ENCODE measurements around the gene PROX1. TPM values are rescaled to one million over a fixed set of nuclear protein-coding genes. Genes with fewer than 3 reads are reported as not detected.

Gene PROX1
- total and polyA plus RNA-seq, 2 donors (not counting 1 experiment from before 2014, with no cell fraction given), result 0.02 to 0.17 TPM

DNA sequence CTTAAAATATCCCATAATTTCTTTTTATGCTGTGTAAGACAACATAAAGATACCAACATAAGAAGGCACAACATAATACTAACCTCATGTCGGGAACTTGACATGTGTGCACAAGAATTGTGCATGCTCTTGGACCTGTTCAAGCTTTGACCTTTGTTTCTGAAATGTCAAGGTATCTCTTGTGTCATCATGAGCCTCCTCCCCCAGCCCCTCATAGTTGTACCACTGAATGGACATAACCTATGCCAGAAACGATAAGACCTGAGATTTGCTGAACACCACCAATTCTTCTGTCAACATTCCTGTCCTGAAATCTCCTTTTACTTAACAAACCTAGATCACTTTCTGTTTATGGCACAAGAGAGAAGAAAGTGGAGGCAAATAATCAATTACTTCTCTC, 29.4 kb upstream of the PROX1 start:
- Histone ChIP-seq H3K36me3 (ENCODE audit: control insufficient read depth, insufficient read depth, low read length) (no peaks in the 10 kb centered on the region), H3K4me1 (ENCODE audit: control insufficient read depth, extremely low read depth, insufficient read depth, low read length) (no peaks in the 10 kb centered on the region), H3K4me2 (ENCODE audit: extremely low read depth, insufficient read depth, low read length) (no peak overlapping the region), H3K9me3 (ENCODE audit: control insufficient read depth, insufficient read depth, low read depth, low read length) (no peaks in the 10 kb centered on the region), H4K20me1 (ENCODE audit: control insufficient read depth, extremely low read depth, insufficient read depth, low read length) (no peaks in the 10 kb centered on the region), H3K4me3 (replicated peaks in 1 of 4; ENCODE audit: control extremely low read depth in 1 of 4, insufficient read depth in 1 of 4, low read depth in 3 of 4, low read length in 4 of 4) (no peak overlapping the region), H3K9ac (ENCODE audit: insufficient read depth, low read length) (no peak overlapping the region), H3K27ac (ENCODE audit: insufficient read depth, low read length) (no peak overlapping the region), H2AFZ (ENCODE audit: low read length) (no peak overlapping the region), H3K79me2 (ENCODE audit: control insufficient read depth, insufficient read depth, low read length) (no peaks in the 10 kb centered on the region), H3K27me3 (ENCODE audit: control insufficient read depth, insufficient read depth, low read length) (no peaks in the 10 kb centered on the region)
- DNase-seq (ENCODE audit: low read depth in 2 of 2), result no peak
- TF ChIP-seq, protein P1, sequence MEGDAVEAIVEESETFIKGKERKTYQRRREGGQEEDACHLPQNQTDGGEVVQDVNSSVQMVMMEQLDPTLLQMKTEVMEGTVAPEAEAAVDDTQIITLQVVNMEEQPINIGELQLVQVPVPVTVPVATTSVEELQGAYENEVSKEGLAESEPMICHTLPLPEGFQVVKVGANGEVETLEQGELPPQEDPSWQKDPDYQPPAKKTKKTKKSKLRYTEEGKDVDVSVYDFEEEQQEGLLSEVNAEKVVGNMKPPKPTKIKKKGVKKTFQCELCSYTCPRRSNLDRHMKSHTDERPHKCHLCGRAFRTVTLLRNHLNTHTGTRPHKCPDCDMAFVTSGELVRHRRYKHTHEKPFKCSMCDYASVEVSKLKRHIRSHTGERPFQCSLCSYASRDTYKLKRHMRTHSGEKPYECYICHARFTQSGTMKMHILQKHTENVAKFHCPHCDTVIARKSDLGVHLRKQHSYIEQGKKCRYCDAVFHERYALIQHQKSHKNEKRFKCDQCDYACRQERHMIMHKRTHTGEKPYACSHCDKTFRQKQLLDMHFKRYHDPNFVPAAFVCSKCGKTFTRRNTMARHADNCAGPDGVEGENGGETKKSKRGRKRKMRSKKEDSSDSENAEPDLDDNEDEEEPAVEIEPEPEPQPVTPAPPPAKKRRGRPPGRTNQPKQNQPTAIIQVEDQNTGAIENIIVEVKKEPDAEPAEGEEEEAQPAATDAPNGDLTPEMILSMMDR (conservative IDR thresholded peaks at IDR 0.05 in 1 of 2, IDR thresholded peaks at IDR 0.05 in 1 of 2; ENCODE audit: low read depth in 1 of 2, low read length in 2 of 2), result no peak
- TF ChIP-seq EZH2 (IDR thresholded peaks at IDR 0.05; ENCODE audit: low read length, missing control alignments), result no peak

DNA sequence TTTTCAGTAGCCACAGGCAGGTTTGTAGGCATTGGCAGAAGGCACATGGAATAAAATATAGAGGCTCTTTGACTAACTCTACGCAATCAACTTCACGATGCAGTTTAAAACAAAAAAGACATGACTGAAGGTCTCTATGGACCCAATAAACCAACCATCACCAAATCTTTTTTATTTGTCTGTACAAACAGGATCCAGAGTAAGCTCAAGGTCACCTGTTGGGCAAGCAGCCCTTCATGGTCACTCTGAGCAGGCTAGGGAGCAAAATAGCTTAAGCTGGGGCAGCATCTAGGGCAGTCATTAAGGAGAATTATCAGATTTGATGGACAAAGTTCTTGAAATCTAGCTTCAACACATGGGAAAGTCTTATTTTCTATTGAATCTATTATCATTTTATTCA, 26.8 kb upstream of the PROX1 start:
- H3K79me2 ChIP-seq (ENCODE audit: control insufficient read depth, insufficient read depth, low read length), result no peaks in the 10 kb centered on the region
- H4K20me1 ChIP-seq (ENCODE audit: control insufficient read depth, extremely low read depth, insufficient read depth, low read length), result no peaks in the 10 kb centered on the region
- H2AFZ ChIP-seq (ENCODE audit: low read length), result no peak overlapping the region
- H3K4me3 ChIP-seq (replicated peaks in 1 of 4; ENCODE audit: control extremely low read depth in 1 of 4, insufficient read depth in 1 of 4, low read depth in 3 of 4, low read length in 4 of 4), result no peak overlapping the region
- no peak overlapping the region for H3K4me2 ChIP-seq (ENCODE audit: extremely low read depth, insufficient read depth, low read length)
- no peaks in the 10 kb centered on the region for H3K4me1 ChIP-seq (ENCODE audit: control insufficient read depth, extremely low read depth, insufficient read depth, low read length)
- no peak overlapping the region for H3K9ac ChIP-seq (ENCODE audit: insufficient read depth, low read length)
- no peak overlapping the region for H3K27ac ChIP-seq (ENCODE audit: insufficient read depth, low read length)
- DNase-seq (ENCODE audit: low read depth in 2 of 2), result no peak
- no peaks in the 10 kb centered on the region for H3K36me3 ChIP-seq (ENCODE audit: control insufficient read depth, insufficient read depth, low read length)
- TF ChIP-seq, protein P1 (conservative IDR thresholded peaks at IDR 0.05 in 1 of 2, IDR thresholded peaks at IDR 0.05 in 1 of 2; ENCODE audit: low read depth in 1 of 2, low read length in 2 of 2), result no peak
- TF ChIP-seq EZH2 (IDR thresholded peaks at IDR 0.05; ENCODE audit: low read length, missing control alignments), result no peak
- no peaks in the 10 kb centered on the region for H3K9me3 ChIP-seq (ENCODE audit: control insufficient read depth, insufficient read depth, low read depth, low read length)
- H3K27me3 ChIP-seq (ENCODE audit: control insufficient read depth, insufficient read depth, low read length), result no peaks in the 10 kb centered on the region

DNA sequence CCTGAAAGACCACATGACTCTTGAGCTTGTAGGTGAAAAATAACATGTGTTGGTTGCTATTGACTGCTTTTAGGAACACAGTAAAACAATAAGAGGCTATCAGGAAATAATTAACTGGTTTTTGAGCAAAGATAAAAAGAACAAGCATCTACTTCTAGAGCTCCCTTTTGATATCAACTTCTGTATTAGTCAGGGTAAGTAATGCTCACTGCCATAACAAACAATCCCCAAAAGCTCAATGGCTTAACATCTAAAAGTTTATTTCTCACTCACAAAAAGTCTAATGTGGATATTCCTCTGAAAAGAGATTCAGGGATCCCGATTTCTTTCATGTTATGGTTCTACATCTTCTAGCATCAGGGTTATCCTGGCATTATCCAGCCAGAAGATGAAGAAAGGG, 25.3 kb upstream of the PROX1 start:
- no peaks in the 10 kb centered on the region for H3K9me3 ChIP-seq (ENCODE audit: control insufficient read depth, insufficient read depth, low read depth, low read length)
- TF ChIP-seq EZH2 (IDR thresholded peaks at IDR 0.05; ENCODE audit: low read length, missing control alignments), result no peak
- TF ChIP-seq, protein P1 (conservative IDR thresholded peaks at IDR 0.05 in 1 of 2, IDR thresholded peaks at IDR 0.05 in 1 of 2; ENCODE audit: low read depth in 1 of 2, low read length in 2 of 2), result no peak
- H2AFZ ChIP-seq (ENCODE audit: low read length), result no peak overlapping the region
- H3K27ac ChIP-seq (ENCODE audit: insufficient read depth, low read length), result no peak overlapping the region
- DNase-seq (ENCODE audit: low read depth in 2 of 2), result no peak
- no peaks in the 10 kb centered on the region for H3K36me3 ChIP-seq (ENCODE audit: control insufficient read depth, insufficient read depth, low read length)
- no peaks in the 10 kb centered on the region for H3K4me1 ChIP-seq (ENCODE audit: control insufficient read depth, extremely low read depth, insufficient read depth, low read length)
- no peaks in the 10 kb centered on the region for H4K20me1 ChIP-seq (ENCODE audit: control insufficient read depth, extremely low read depth, insufficient read depth, low read length)
- no peaks in the 10 kb centered on the region for H3K79me2 ChIP-seq (ENCODE audit: control insufficient read depth, insufficient read depth, low read length)
- H3K4me3 ChIP-seq (replicated peaks in 1 of 4; ENCODE audit: control extremely low read depth in 1 of 4, insufficient read depth in 1 of 4, low read depth in 3 of 4, low read length in 4 of 4), result no peak overlapping the region
- no peaks in the 10 kb centered on the region for H3K27me3 ChIP-seq (ENCODE audit: control insufficient read depth, insufficient read depth, low read length)
- H3K4me2 ChIP-seq (ENCODE audit: extremely low read depth, insufficient read depth, low read length), result no peak overlapping the region
- H3K9ac ChIP-seq (ENCODE audit: insufficient read depth, low read length), result no peak overlapping the region
